Activated B cell treated with CpG ODN at 0.5 μM for 24 hours (primary cell): Measurements from ENCODE around the gene DGKB. TPM values are rescaled to one million over a fixed set of nuclear protein-coding genes. Genes with fewer than 3 reads are reported as not detected.

Experiments used
- ATAC-seq: fragments of 200-7000 bp; cut with Tn5 transposase; one replicate; pipeline ENCODE4 v1.10.0; 2021; ENCODE audit warnings: low read depth, mild to moderate bottlenecking, moderate library complexity
- CTCF ChIA-PET: fragments of 350-600 bp; sonication (Branson Sonifier 250); formaldehyde crosslinking; loops from one replicate; lab custom pipeline; 2021; ENCODE audit warnings: antibody characterized with exemption; lab: Charles Lee
- POLR2A ChIA-PET: fragments of 350-600 bp; sonication (Branson Sonifier 250); formaldehyde crosslinking; loops from one replicate; lab custom pipeline; 2021; ENCODE audit warnings: antibody characterized with exemption; lab: Charles Lee
- DNase-seq: peaks from one replicate; pipeline ENCODE4 v3.0.0; 2022
- H3K27ac Mint-ChIP-seq: one replicate; pipeline ENCODE4 v1.8.0; 2020; ENCODE audit warnings: mixed read lengths
- H3K27me3 Mint-ChIP-seq: one replicate; pipeline ENCODE4 v1.8.0; 2021; ENCODE audit warnings: mixed read lengths
- H3K36me3 Mint-ChIP-seq: one replicate; pipeline ENCODE4 v1.8.0; 2021; ENCODE audit warnings: low read depth, mixed read lengths
- H3K4me1 Mint-ChIP-seq: one replicate; pipeline ENCODE4 v1.8.0; 2021; ENCODE audit warnings: mixed read lengths
- H3K4me3 Mint-ChIP-seq: one replicate; pipeline ENCODE4 v1.8.0; 2020; ENCODE audit warnings: mild to moderate bottlenecking, mixed read lengths
- H3K9me3 Mint-ChIP-seq: one replicate; pipeline ENCODE4 v1.8.0; 2020; ENCODE audit warnings: mixed read lengths
- intact Hi-C: fragments of 100-400 bp; cut with micrococcal nuclease; formaldehyde crosslinking; loops from one replicate; pipeline ENCODE4 v1.15.1; 2024
- total RNA-seq: library from RNA; stranded (reverse); gene quantifications from 2 replicates; pipeline ENCODE4 v1.2.3, GENCODE V29; 2022
- TF ChIP-seq, protein P1 (sequence below): fragments of 200-600 bp; IDR thresholded peaks from one replicate; pipeline ENCODE4 v1.8.0; 2022; ENCODE audit warnings: antibody characterized with exemption, mild to moderate bottlenecking

The DGKB gene
- total RNA-seq, 1 donor from 2014 or later = not detected

GRCh38 chr7:14714161-14714728 lies 188.3 kb downstream of the DGKB start:
- DNase-seq = no peak
- intact Hi-C loops = no loop called here
- no peak for ATAC-seq
- ChIA-PET POLR2A (no interaction called here), CTCF (no interaction called here)
- H3K27me3 Mint-ChIP-seq = no peaks in the 10 kb centered on the region
- no peaks in the 10 kb centered on the region for H3K36me3 Mint-ChIP-seq
- H3K4me3 Mint-ChIP-seq = no peak overlapping the region
- no peaks in the 10 kb centered on the region for H3K9me3 Mint-ChIP-seq
- H3K27ac Mint-ChIP-seq = no peak overlapping the region
- TF ChIP-seq, protein P1, sequence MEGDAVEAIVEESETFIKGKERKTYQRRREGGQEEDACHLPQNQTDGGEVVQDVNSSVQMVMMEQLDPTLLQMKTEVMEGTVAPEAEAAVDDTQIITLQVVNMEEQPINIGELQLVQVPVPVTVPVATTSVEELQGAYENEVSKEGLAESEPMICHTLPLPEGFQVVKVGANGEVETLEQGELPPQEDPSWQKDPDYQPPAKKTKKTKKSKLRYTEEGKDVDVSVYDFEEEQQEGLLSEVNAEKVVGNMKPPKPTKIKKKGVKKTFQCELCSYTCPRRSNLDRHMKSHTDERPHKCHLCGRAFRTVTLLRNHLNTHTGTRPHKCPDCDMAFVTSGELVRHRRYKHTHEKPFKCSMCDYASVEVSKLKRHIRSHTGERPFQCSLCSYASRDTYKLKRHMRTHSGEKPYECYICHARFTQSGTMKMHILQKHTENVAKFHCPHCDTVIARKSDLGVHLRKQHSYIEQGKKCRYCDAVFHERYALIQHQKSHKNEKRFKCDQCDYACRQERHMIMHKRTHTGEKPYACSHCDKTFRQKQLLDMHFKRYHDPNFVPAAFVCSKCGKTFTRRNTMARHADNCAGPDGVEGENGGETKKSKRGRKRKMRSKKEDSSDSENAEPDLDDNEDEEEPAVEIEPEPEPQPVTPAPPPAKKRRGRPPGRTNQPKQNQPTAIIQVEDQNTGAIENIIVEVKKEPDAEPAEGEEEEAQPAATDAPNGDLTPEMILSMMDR = no peak
- no peaks in the 10 kb centered on the region for H3K4me1 Mint-ChIP-seq

DNA sequence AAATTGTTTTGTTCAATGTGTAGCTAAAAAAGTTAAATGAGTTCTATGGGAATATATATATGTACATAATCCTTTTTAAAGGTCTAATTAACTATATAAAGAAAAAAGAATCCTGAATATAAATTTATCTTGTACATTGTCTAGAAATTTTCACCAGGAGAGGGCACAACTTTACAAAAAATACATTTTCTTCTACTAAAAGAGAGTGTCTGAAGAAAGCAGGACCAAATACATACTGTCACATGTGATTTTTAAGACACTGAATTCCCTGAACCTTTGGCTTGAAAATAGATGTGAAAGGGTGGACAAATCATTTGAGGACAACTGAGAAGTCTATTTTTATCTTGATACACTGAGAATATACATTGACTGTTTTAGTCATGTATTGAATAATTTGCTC lies 204.3 kb downstream of the DGKB start:
- CTCF ChIA-PET = no interaction called here

DNA sequence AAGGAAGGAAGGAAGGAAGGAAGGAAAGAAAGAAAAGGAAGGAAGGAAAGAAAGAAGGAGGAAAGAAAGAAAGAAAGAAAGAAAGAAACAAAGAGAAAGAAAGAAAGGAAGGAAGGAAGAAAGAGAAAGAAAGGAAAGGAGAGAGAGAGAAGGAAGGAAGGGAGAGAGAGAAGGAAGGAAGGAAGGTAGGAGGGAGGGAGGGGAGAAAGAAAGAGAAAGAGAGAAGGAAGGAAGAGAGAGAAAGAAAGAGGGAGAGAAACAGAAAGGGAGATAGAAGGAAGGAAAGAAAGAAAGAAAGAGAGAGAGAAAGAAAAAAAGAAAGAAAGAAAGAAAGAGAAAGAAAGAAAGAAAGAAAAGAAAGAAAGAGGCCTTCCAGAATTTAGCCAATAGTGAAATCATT lies 204.9 kb downstream of the DGKB start:
- ATAC-seq (no peak), DNase-seq (no peak)
- Mint-ChIP-seq H3K9me3 (no peaks in the 10 kb centered on the region), H3K36me3 (no peaks in the 10 kb centered on the region), H3K4me3 (no peak overlapping the region), H3K27ac (no peak overlapping the region), H3K27me3 (no peaks in the 10 kb centered on the region), H3K4me1 (no peaks in the 10 kb centered on the region)
- TF ChIP-seq, protein P1 = no peak
- ChIA-PET POLR2A (no interaction called here), CTCF (no interaction called here)
- intact Hi-C loops = loop anchor here (10.0 kb wide), 3 partner anchors 57 to 1867 kb away; no protein-coding TSS in a partner anchor

More for the DNA sequence above, 204.3 kb downstream of the DGKB start:
- ATAC-seq (no peak), DNase-seq (no peak)
- intact Hi-C loops = loop anchor here (10.0 kb wide), 3 partner anchors 57 to 1867 kb away; no protein-coding TSS in a partner anchor
- no peak overlapping the region for H3K4me3 Mint-ChIP-seq
- no peaks in the 10 kb centered on the region for H3K9me3 Mint-ChIP-seq
- H3K4me1 Mint-ChIP-seq = no peaks in the 10 kb centered on the region
- H3K27ac Mint-ChIP-seq = no peak overlapping the region
- TF ChIP-seq, protein P1 = no peak
- H3K27me3 Mint-ChIP-seq = no peaks in the 10 kb centered on the region
- no peaks in the 10 kb centered on the region for H3K36me3 Mint-ChIP-seq
- POLR2A ChIA-PET = no interaction called here

GRCh38 chr7:14691597-14692203 lies 210.9 kb downstream of the DGKB start:
- ChIA-PET CTCF (interaction anchor here (0.6 to 4.0 kb wide), 7 partner anchors 10 to 1414 kb away, joined by 3 to 33 read pairs (median 4); no protein-coding TSS in a partner anchor), POLR2A (no interaction called here)
- ATAC-seq = peak; percentile 64

DNA sequence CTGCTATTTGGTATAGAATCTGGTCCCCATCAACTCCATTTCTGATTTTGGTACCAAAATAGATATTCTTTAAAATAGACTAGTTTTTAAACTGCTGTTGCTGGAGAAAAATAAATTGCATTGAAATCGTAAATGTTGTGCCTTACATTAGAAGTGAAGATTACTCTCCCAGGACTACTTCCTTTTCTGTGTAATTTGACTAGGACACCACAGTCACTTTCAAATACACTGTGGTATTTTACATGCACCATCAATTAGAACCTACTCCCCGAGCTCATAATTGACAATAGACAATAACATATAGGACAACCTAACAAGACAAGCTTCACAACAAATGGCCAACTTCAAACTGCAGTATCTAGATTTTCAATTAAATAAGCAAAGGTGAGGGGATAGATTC lies 211.5 kb downstream of the DGKB start:
- ATAC-seq (no peak), DNase-seq (no peak)
- Mint-ChIP-seq H3K27me3 (no peaks in the 10 kb centered on the region), H3K27ac (no peak overlapping the region), H3K4me3 (no peak overlapping the region), H3K9me3 (no peaks in the 10 kb centered on the region), H3K4me1 (no peaks in the 10 kb centered on the region), H3K36me3 (no peaks in the 10 kb centered on the region)
- intact Hi-C loops = loop anchor here (1.0 to 10.0 kb wide), 5 partner anchors 64 to 1874 kb away; no protein-coding TSS in a partner anchor
- CTCF ChIA-PET = interaction anchor here (0.7 to 4.0 kb wide), 4 partner anchors 9 to 1413 kb away, joined by 3 to 33 read pairs (median 9); no protein-coding TSS in a partner anchor
- POLR2A ChIA-PET = no interaction called here
- TF ChIP-seq, protein P1 = no peak

More at GRCh38 chr7:14691597-14692203, 210.9 kb downstream of the DGKB start:
- H3K4me3 Mint-ChIP-seq = no peak overlapping the region
- H3K27ac Mint-ChIP-seq = no peak overlapping the region
- TF ChIP-seq, protein P1 = peak; percentile 53
- DNase-seq = no peak
- no peaks in the 10 kb centered on the region for H3K9me3 Mint-ChIP-seq
- H3K4me1 Mint-ChIP-seq = no peaks in the 10 kb centered on the region
- intact Hi-C loops = loop anchor here (1.0 to 10.0 kb wide), 5 partner anchors 63 to 1873 kb away; no protein-coding TSS in a partner anchor
- H3K36me3 Mint-ChIP-seq = no peaks in the 10 kb centered on the region
- no peaks in the 10 kb centered on the region for H3K27me3 Mint-ChIP-seq
